GM21576 (cell line): ENCODE results near the gene SMARCC2.
"Not testable (repeated sequence)": the region's sequence is repeated elsewhere in the genome, so short reads cannot be mapped to it uniquely, and the experiment has no call there.

Experiments
- ATAC-seq: cut with Tn5 transposase; IDR thresholded peaks from one replicate; pipeline ENCODE4 v1.9.1; 2021; ENCODE audit warnings: mild to moderate bottlenecking, moderate library complexity; ENCODE audit not compliant: unreplicated experiment

The SMARCC2 gene

DNA sequence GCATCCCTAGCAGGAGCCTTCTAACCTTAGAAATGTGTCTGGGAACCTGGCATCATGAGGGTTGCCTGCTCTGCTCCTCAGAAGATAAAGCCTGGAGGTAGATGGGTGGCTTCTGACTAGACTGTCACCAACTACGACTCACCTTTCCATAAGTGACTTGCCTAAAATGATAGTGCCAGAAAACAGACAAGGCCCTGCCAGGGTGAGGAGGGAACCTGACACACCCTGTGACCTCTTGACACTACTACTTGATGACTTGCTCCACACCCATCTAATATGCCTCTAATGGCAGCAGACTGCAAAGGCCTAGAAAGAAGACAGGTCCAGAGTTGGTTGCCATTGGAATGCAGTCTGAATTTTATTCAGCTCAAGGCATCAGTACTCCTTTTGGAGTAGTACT lies 23.1 kb upstream of the SMARCC2 start:
- ATAC-seq, result no peak

DNA sequence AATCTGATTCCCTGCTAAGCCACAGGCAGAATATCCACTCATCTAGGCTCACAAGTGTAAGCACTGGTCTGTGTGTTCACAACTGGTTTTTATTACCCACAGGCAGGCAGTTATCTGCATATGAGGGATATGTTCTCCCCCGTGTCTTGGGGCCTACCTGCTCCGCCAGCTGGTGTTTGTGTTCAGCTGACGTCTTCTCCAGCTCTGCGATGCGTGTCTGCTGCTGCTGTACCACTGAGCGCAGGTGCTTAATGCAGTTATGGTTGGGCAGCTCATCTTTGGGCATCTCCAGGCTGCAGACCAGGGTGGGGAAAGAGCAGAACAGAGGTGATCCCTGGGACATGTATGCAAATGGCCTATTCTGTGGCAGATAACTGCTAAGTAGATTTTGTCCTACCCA lies 18.7 kb upstream of the SMARCC2 start:
- no peak for ATAC-seq

DNA sequence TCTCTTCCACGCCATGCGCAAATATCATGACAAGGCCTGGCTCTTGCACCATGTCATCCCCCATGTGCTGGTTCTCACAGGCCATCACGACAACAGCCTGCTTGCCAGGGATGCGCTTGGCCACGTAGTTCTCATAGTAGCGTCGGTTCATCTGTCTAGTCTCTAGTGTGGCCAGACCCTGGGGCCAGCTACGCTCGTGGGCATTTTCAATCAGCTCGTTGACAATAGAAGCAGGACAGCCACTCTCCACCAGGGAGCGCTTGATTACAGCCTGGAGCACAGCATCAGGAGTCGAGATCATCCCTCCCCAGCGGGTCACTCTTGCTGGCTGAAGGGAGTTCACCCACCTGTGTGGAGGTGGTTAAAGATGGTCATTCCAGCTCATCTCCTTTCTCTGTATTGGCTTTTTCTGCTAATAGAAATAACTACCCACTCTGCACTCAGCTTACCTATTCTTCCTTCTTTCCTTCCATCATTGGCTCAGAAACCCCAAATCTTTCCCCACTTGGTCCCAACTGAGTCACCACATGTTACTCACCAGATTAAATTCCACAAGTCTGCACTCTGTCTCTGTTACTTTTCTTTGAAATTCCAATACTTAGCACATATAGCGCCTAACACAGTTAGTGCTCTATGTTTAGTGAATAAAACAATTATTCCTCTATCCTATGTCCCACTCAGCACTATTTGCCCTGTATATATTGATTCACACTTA lies 17.3 kb upstream of the SMARCC2 start:
- ATAC-seq, result no peak

- ATAC-seq, result no peak
These were observed 16.2 kb upstream of the SMARCC2 start for GRCh38 chr12:56205445-56205844.

DNA sequence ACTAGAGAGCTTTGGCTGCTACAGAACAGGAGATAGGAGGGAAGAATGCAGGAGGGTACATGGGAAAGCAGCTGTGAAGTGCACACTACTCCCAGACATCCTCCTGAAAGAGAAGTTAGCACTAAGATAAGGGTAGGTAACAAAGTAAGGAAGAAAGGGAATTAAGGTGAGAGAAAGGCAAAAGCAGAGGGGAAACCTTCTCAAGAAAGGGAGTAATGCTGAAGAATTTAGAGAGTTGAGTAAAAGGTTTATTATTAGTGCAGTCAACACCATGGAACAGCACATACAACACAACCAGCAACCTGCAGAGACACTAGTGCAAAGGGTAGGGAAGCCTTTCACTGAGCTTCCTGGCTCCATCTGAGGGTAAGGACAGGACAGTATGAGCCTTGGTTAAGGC lies 15.0 kb upstream of the SMARCC2 start:
- no peak for ATAC-seq

GRCh38 chr12:56202838-56203237 lies 13.6 kb upstream of the SMARCC2 start:
- ATAC-seq, result no peak

GRCh38 chr12:56202366-56202765 lies 13.1 kb upstream of the SMARCC2 start:
- ATAC-seq, result no peak

DNA sequence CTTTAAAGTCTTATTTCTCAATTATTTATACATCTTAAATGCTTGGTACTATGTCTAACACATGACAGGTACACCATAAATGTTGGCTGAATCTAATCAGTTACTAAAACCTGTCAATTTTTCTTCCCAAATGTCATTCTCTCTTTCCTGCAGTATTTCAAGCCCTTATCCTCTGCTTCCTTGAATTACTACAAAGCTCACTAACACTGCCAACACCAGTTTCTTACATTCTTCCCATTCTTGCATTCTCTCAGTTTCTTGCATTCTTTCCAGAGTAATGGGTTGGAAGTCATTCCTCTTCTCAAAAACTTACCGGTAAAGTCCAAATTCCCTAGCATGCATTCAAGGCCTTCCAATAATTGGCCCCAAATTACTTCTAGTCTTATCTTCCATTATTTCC lies 9.6 kb upstream of the SMARCC2 start:
- no peak for ATAC-seq

DNA sequence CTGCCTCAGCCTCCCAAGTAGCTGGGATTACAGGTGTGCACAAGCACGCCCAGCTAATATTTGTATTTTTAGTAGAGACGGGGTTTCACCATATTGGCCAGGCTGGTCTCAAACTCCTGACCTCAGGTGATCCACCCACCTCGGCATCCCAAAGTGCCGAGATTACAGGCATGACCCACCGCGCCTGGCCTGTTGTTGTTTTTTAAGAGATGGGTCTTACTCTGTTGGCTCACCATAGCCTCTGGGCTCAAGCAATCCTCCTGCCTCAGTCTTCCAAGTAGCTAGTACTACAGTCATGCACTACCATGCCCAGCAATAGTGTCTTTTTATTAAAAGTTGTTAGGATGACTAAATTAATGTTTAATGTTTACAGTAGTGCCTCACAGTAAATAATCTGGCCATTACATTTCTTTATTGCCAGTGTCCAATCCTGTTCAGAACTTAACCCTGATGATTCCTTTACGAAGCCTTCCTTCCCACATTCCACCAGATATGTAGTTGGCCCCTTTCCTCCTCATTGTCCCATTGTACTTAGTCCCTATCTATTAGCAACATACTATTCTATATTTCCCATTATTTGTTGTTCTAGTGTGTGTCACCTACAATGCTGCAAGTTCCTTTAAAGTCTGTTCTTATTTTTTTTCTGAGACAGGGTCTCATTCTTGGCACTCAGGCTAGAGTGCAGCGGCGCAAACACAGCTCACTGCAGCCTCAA lies 8.8 kb upstream of the SMARCC2 start:
- no peak for ATAC-seq

- not testable (repeated sequence) for ATAC-seq
These were observed 7.7 kb upstream of the SMARCC2 start for GRCh38 chr12:56196818-56197550.

GRCh38 chr12:56193025-56193578 lies 3.8 kb upstream of the SMARCC2 start:
- no peak for ATAC-seq

DNA sequence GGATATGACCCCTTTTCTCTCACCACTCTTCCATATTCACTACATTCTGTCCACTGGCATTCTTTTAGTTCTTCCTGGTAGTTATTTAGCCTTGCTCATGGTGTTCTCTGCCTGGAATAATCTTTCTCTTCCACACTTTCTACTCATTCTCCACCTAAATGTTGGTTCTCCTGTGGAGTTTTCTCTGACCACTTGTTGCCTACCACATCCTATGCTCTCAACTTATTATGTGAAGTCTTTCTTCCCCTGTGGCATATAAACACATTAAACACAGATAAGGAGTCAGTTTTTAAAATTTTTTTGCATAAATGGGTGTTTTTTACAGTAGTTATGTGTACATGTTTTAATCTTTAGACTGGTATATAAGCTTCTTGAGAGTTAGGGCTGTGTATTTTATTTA lies 3.3 kb upstream of the SMARCC2 start:
- ATAC-seq, result no peak

DNA sequence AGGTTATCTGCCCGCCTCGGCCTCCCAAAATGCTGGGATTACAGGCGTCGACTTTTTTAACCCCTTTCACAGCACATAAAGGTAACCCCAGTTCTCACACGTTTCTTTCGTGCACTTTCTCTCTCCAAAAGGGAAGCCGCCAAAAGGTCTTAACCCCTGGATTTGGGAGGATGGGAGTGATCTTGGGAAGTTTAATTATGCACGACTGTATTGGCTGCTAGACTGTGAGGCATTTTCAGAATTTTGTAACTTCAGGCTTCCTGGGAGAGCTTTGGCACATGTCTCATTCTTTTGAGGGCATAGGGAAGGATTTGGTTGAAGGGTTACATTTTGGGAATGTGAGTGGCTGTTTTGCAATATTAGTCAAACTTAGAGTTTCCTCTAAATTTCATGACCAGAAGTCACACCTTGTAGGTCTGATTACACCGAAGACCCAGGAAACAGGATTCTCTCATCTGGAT lies 1.4 kb upstream of the SMARCC2 start:
- no peak for ATAC-seq

DNA sequence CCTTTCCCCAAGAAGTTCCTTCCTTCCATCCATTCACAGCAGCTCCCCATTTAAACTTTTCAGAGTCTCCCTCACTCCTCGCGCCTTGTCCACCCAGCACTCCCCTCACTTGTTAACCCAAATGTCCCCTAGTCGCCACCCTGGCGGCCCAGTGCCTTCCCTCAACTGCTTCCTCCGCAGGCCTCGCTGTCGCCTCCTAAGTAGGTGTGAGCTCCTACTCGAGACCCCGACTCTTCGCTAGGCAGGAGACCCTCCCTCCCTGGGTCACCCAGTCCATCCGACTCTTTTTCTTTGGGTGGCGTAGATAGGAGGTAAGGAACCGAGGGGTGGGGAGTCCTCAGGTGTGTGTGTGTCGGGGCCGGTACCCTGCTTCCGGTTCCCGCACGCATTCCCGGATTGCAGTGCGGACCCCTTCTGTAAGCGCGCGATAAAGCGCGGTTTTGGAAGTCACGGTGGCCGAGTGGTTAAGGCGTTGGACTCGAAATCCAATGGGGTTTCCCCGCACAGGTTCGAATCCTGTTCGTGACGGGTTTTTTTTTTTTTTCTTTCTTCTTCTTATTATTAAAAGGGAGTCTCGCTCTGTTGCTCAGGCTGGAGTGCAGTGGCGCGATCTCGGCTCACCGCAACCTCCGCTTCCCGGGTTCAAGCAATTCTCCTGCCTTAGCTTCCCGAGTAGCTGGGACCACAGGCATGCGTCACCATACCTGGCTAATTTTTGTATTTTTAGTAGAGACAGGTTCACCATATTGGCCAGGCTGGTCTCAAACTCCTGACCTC lies 823 bp upstream of the SMARCC2 start:
- peak; percentile 35 for ATAC-seq

GRCh38 chr12:56188778-56189098 lies 545 bp downstream of the SMARCC2 start:
- no peak for ATAC-seq

- ATAC-seq, result no peak
These were observed 1.0 kb downstream of the SMARCC2 start for GRCh38 chr12:56188131-56188777.

DNA sequence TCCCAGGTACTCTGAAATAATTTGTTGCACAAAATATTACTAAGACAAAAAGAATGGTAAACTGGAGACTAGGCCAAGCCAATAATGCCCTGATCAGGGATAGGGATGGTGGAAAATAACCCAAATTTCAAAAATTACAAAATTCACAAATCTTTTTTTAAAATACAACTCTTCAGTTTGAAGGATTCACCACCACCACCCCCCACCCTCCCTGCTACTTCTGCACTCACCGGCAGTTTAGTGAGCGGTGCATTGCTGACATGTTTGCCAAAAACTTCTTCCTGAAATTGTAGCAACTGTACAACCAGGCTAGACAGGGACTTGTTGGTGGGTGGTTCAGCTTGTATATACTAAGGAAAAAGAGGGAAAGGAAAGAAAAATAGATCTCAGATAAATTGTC lies 2.3 kb downstream of the SMARCC2 start:
- no peak for ATAC-seq

- no peak for ATAC-seq
These were observed 10.9 kb downstream of the SMARCC2 start for GRCh38 chr12:56178347-56178746.

GRCh38 chr12:56172839-56173238 lies 16.4 kb downstream of the SMARCC2 start:
- no peak for ATAC-seq

- no peak for ATAC-seq
These were observed 20.0 kb downstream of the SMARCC2 start for GRCh38 chr12:56169229-56169759.
